Upper lobe of left lung (tissue), 6 donors: Measurements from ENCODE around the gene SPEN. TPM values are rescaled to one million over a fixed set of nuclear protein-coding genes. Genes with fewer than 3 reads are reported as not detected.
"Not testable (repeated sequence)": the region's sequence is repeated elsewhere in the genome, so short reads cannot be mapped to it uniquely, and the experiment has no call there.

Experiments
- ATAC-seq, 2 donors: fragments of 200-7000 bp; cut with Tn5 transposase; one replicate each; pipeline ENCODE4 v1.9.1; 2022; ENCODE audit warnings: mild to moderate bottlenecking in 2 of 2, moderate library complexity in 2 of 2; ENCODE audit not compliant: low FRiP score in 2 of 2
- DNase-seq, 2 donors: peaks; one replicate each; pipeline ENCODE4 v3.0.0-alpha.2; 2019 to 2020
- H3K27ac ChIP-seq, 4 donors: fragments of 200-600 bp; sonication (generic); one replicate each; pipeline ENCODE4 v1.5.1; 2016 to 2019
- H3K27me3 ChIP-seq, 4 donors: fragments of 200-600 bp; sonication (generic); one replicate each; pipeline ENCODE4 v1.5.1; 2017 to 2019
- H3K36me3 ChIP-seq, 4 donors: fragments of 200-600 bp; sonication (generic); one replicate each; pipeline ENCODE4 v1.5.1; 2016 to 2019
- H3K4me1 ChIP-seq, 4 donors: fragments of 200-600 bp; sonication (generic); one replicate each; pipeline ENCODE4 v1.5.1; 2018 to 2019
- H3K4me3 ChIP-seq, 4 donors: fragments of 200-600 bp; sonication (generic); one replicate each; pipeline ENCODE4 v1.5.1; 2017 to 2019; ENCODE audit warnings: mild to moderate bottlenecking in 2 of 4, moderate library complexity in 1 of 4
- H3K9me3 ChIP-seq, 4 donors: fragments of 200-600 bp; sonication (generic); one replicate each; pipeline ENCODE4 v1.5.1; 2018 to 2019
- EP300 ChIP-seq, 4 donors: sonication (generic); formaldehyde crosslinking; IDR thresholded peaks; one replicate each; pipeline ENCODE4 v1.5.1; 2017; ENCODE audit warnings: antibody characterized with exemption in 4 of 4, control low read depth in 2 of 4
- POLR2A ChIP-seq, 4 donors: fragments of 450-650 bp; IDR thresholded peaks; one replicate each; pipeline ENCODE4 v1.5.1; 2016 to 2017; ENCODE audit warnings: antibody characterized with exemption in 4 of 4, mild to moderate bottlenecking in 2 of 4
- POLR2AphosphoS5 ChIP-seq, 2 donors: sonication (generic); formaldehyde crosslinking; IDR thresholded peaks; one replicate each; pipeline ENCODE4 v1.5.1; 2017; ENCODE audit warnings: antibody characterized with exemption in 2 of 2
- WGBS, 2 donors: methylation state at CpG; one replicate each; pipeline ENCODE4 v1.1.5; 2017 to 2018; 5-methylcytosine and 5-hydroxymethylcytosine counted together
- total RNA-seq, 6 donors: library from RNA; depleted of rRNA in 4 of 6; stranded (reverse); fragments of >200 nt in 4 of 6; gene quantifications; one replicate each; pipeline versions ENCODE4 v1.1.0 to v1.2.1, GENCODE V29; 2016 to 2021
- TF ChIP-seq, protein P1 (sequence below), 6 experiments: fragments of 450-650 bp in 4 of 6; fragments of 200-600 bp in 2 of 6; sonication (generic) in 2 of 6; IDR thresholded peaks; one replicate each; pipeline ENCODE4 v1.5.1; 2016 to 2019; ENCODE audit warnings: antibody characterized with exemption in 6 of 6
- donor health status: DM: no; HTN: no; CAD: no; lungs with moderate emphysema.
- donor health status: DM: no; HTN: yes; CAD: no; lungs with severe emphysema.

The SPEN gene
- total RNA-seq, 6 donors from 2014 or later, result 41.5 to 73.3 (median 51.3) TPM

DNA sequence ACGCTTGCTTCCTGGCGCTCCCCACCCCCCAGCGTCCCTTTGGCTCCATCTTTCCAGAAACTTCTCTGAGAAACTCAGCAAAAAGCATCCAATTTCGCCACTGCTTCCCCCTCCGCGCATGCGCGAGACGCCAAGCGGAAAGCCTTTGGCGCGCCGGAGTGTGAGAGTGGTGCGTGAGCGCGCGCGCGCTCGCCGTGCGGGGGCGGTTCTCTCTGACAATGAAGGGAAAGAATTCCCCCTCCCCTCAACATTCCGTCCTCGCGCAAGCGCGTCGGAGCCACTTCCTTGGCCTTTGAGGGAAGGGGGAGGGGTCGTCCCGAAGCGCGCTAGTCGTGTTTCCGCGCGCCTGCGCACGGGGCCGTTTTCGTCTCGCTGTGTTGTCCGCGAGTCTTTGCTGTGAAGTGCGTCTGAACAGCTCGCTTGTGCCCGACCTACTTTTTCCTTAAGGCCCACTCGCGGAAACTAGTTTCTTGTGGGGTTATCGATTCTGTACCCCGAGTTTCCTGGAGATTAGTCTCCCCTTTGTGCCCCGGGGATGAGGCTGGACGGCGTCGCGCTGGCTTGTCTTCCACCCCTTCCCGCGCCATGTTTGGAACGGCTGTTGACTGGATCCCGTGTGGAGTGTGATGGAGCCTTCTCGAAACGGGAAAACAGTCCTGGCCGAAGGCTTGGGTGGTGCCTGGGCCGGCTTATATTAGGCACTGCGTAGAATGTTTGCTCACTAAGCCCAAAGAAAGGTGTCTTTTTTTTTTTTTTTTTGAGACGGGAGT lies 11.6 kb upstream of the SPEN start:
- ATAC-seq, result peak; percentile 93 to 97
- H3K27ac ChIP-seq, result peak overlapping the region; percentile 99 to 100 (median 100)
- peak in 1 of 4 donors; percentile 80 for TF ChIP-seq EP300 (IDR thresholded peaks at IDR 0.05)
- TF ChIP-seq POLR2A (IDR thresholded peaks at IDR 0.05), result peak; percentile 58 to 93 (median 87)
- TF ChIP-seq, protein P1, sequence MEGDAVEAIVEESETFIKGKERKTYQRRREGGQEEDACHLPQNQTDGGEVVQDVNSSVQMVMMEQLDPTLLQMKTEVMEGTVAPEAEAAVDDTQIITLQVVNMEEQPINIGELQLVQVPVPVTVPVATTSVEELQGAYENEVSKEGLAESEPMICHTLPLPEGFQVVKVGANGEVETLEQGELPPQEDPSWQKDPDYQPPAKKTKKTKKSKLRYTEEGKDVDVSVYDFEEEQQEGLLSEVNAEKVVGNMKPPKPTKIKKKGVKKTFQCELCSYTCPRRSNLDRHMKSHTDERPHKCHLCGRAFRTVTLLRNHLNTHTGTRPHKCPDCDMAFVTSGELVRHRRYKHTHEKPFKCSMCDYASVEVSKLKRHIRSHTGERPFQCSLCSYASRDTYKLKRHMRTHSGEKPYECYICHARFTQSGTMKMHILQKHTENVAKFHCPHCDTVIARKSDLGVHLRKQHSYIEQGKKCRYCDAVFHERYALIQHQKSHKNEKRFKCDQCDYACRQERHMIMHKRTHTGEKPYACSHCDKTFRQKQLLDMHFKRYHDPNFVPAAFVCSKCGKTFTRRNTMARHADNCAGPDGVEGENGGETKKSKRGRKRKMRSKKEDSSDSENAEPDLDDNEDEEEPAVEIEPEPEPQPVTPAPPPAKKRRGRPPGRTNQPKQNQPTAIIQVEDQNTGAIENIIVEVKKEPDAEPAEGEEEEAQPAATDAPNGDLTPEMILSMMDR (IDR thresholded peaks at IDR 0.05), result peak in 1 of 6 experiments; percentile 33
- TF ChIP-seq POLR2AphosphoS5 (IDR thresholded peaks at IDR 0.05), result peak; percentile 90 to 98
- no peaks in the 10 kb centered on the region for H3K36me3 ChIP-seq
- H3K27me3 ChIP-seq, result no peaks in the 10 kb centered on the region
- peak overlapping the region; percentile 58 to 80 (median 72) for H3K4me3 ChIP-seq
- DNase-seq, result peak; percentile 99 to 100
- H3K4me1 ChIP-seq, result peaks cover 7 to 31% (median 14%) of the 10 kb centered on the region in 4 donors
- 2 to 4% methylated on average over 23 to 61 of the region's 66 CpGs for WGBS, 2 donors
- no peaks in the 10 kb centered on the region for H3K9me3 ChIP-seq

DNA sequence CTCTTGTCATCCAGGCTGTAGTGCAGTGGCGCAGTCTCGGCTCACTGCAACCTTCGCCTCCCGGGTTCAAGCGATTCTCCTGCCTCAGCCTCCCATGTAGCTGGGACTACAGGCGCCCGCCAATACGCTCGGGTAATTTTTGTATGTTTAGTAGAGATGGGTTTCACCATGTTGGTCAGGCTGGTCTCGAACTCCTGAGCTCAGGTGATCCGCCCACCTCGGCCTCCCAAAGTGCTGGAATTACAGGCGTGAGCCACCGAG lies 11.1 kb upstream of the SPEN start:
- 75 to 76% methylated on average over 12 to 14 of the region's 14 CpGs for WGBS, 2 donors
- H3K36me3 ChIP-seq, result not testable (repeated sequence)
- peak overlapping the region; percentile 27 to 80 (median 72) for H3K4me3 ChIP-seq

DNA sequence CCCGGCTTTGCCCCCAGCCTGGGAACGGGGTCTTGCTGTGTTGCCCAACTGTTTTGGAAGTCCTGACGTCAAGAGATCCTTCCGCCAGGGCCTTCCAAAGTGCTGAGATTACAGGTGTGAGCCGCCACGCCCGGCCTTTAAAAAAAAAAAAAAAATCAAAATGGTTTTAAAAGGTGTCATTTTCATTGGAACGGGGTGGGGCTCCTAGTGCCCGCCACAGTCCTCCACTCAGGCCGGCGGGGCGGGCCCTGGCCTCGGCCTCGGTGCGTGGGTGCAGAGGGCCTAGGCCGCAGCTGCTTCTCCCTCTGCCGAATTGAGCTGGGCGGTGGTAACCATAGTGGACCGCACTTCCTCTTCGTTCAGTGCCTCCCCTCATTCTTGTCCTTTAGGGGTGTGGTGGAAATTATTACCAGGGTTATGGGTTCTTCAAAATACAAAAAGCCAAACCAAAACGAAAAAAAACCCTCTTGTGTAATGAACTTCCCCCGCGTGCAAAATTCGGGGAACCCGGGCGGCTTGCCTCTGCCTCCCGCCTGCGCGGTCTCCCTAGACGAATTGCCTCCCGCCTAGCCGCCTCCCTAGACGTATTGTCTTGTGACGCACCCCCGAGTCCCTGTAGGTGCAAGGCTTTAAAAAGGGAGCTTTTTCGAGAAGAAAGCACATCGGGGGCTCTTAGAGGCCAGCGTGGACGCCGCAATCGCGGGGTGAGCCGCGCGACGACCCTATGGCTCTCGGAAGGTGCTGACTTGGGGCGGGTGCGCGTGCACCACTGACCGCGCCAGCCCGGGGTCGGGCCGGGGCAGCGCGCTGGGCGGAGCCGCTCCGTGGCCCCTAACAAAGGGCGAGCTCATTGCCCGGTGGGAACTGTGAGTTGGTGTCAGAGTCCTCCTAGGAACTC lies 10.5 kb upstream of the SPEN start:
- peak overlapping the region; percentile 99 to 100 (median 100) for H3K27ac ChIP-seq
- peak overlapping the region in 3 of 4 donors; percentile 71 to 80 (median 72) for H3K4me3 ChIP-seq
- DNase-seq (peak; percentile 58 to 92), ATAC-seq (peak; percentile 35 to 43)
- no peaks in the 10 kb centered on the region for H3K9me3 ChIP-seq
- H3K27me3 ChIP-seq, result no peaks in the 10 kb centered on the region
- H3K36me3 ChIP-seq, result no peaks in the 10 kb centered on the region
- TF ChIP-seq EP300 (IDR thresholded peaks at IDR 0.05) (no peak), POLR2A (IDR thresholded peaks at IDR 0.05) (peak in 2 of 4 donors; percentile 31 to 62), POLR2AphosphoS5 (IDR thresholded peaks at IDR 0.05) (no peak)
- TF ChIP-seq, protein P1 (IDR thresholded peaks at IDR 0.05), result no peak
- WGBS, 2 donors, result 65 to 68% methylated on average over 52 to 62 of the region's 62 CpGs
- peaks cover 7 to 29% (median 14%) of the 10 kb centered on the region in 4 donors for H3K4me1 ChIP-seq

More for the DNA sequence above, 11.1 kb upstream of the SPEN start:
- H3K27me3 ChIP-seq, DNase-seq, ATAC-seq, H3K9me3 ChIP-seq: not testable (repeated sequence)
- peak overlapping the region; percentile 99 to 100 (median 100) for H3K27ac ChIP-seq
- peaks cover 7 to 31% (median 14%) of the 10 kb centered on the region in 4 donors for H3K4me1 ChIP-seq

DNA sequence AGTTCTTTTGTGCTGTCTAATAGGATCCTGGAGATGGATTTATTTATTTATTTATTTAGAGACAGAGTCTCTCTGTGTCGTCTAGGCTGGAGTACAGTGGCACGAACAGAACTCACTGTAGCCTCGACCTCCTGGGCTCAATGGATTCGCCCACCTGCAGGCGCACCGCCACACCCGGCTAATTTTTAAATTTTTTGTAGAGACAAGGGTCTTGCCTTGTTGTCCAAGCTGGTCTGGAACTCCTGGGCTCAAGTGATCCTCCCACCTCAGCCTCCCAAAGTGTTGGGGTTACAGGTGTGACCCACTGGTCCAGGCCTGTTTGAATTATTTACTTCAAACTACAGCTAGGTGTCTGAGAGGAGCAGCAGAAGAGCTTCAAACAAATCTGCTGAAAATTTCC lies 9.6 kb upstream of the SPEN start:
- no peaks in the 10 kb centered on the region for H3K36me3 ChIP-seq
- TF ChIP-seq POLR2AphosphoS5 (IDR thresholded peaks at IDR 0.05) (no peak), POLR2A (IDR thresholded peaks at IDR 0.05) (no peak), EP300 (IDR thresholded peaks at IDR 0.05) (no peak)
- peaks cover 4 to 20% (median 8%) of the 10 kb centered on the region in 4 donors for H3K4me1 ChIP-seq
- H3K27me3 ChIP-seq, result no peaks in the 10 kb centered on the region
- DNase-seq (no peak), ATAC-seq (no peak)
- peak overlapping the region in 3 of 4 donors; percentile 99 to 100 (median 99) for H3K27ac ChIP-seq
- WGBS, 2 donors, result 89 to 97% methylated on average over 7 of the region's 7 CpGs
- H3K9me3 ChIP-seq, result no peaks in the 10 kb centered on the region
- H3K4me3 ChIP-seq, result peak overlapping the region in 1 of 4 donors; percentile 72

DNA sequence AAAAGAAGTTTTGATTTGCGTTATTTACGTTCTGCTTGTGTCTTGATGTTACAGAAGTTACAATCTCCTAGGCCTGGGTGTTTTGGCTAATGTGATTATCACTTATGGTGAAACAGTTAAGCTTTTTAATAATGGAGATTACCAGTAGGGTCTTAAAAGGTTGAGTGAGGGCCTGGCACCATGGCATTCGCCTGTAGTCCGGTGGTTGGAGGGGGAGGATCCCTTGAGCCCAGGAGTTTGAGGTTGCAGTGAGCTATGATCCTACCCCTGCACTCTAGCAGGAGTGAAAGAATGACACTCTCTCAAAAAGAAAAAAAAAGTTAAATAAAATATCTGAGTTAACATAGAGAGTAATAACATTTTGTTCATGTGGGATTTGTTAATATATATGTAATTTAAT lies 8.8 kb upstream of the SPEN start:
- WGBS, 2 donors, result 95% methylated on average over 4 of the region's 4 CpGs
- TF ChIP-seq EP300 (IDR thresholded peaks at IDR 0.05) (no peak), POLR2AphosphoS5 (IDR thresholded peaks at IDR 0.05) (no peak), POLR2A (IDR thresholded peaks at IDR 0.05) (no peak)
- TF ChIP-seq, protein P1 (IDR thresholded peaks at IDR 0.05), result no peak
- Histone ChIP-seq H3K27me3 (no peaks in the 10 kb centered on the region), H3K27ac (no peak overlapping the region), H3K36me3 (no peaks in the 10 kb centered on the region), H3K4me3 (no peak overlapping the region), H3K4me1 (peaks cover 0 to 14% (median 5%) of the 10 kb centered on the region in 4 donors), H3K9me3 (no peaks in the 10 kb centered on the region)
- DNase-seq (no peak), ATAC-seq (no peak)
